ENCODE results near the gene KCNJ9. TPM values are rescaled to one million over a fixed set of nuclear protein-coding genes. Genes with fewer than 3 reads are reported as not detected.

Gene KCNJ9
- total RNA-seq, 2 donors from 2014 or later: 0.51 TPM; not detected in 1

- H3K4me3 ChIP-seq: no peak overlapping the region
- H3K9me3 ChIP-seq: no peaks in the 10 kb centered on the region
- no peak for DNase-seq (ENCODE audit: low spot score)
- peaks cover 12% of the 10 kb centered on the region for H3K4me1 ChIP-seq (replicated peaks)
- peak overlapping the region; percentile 87 to 97 for H3K27ac ChIP-seq
- no peaks in the 10 kb centered on the region for H3K27me3 ChIP-seq (replicated peaks; ENCODE audit: insufficient read depth)
- WGBS: 98% methylated on average over 2 of the region's 2 CpGs
- intact Hi-C loops (cut with DNase I): loop anchor here (1.0 to 5.0 kb wide), 4 partner anchors 119 to 277 kb away; no protein-coding TSS in a partner anchor
- H3K36me3 ChIP-seq: no peaks in the 10 kb centered on the region
- TF ChIP-seq POLR2A (IDR thresholded peaks at IDR 0.05) (no peak), CTCF (IDR thresholded peaks at IDR 0.05) (no peak), POLR2AphosphoS5 (IDR thresholded peaks at IDR 0.05) (no peak)
These were observed 18.5 kb downstream of the KCNJ9 start for GRCh38 chr1:160099716-160100375.

DNA sequence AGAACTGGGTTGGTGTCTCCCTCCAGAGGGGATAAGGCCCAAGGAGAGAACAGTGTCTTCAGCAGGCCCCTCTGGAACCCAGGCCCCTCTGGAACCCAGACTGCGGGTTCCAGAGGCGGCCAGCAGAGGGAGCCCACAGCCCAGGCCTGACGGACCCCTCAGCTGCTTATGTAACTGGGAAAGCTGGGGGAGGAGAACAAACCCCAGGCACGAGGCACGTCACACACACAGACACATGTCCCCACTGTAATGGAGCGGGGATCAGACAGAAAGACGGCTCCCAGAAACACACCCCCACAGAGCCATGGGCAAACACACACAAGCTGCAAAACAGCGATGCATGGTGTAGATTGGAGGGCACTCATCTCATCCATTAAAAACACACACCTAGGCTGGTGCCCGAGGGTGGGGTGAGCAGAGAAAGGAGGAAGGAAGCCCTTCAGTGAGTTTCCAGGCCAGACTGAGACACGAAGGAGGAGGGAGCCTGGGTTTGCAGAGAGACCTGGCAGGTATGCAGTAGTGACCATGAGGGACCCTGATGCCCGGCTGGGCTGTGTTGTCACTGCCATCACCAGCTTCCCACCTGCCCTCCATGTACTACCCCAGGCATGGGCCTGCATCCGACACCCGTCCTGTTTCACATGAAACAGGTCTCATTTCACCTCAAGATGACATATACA is 19.8 kb downstream of the KCNJ9 start:
- Histone ChIP-seq H3K4me3 (no peak overlapping the region), H3K9me3 (no peaks in the 10 kb centered on the region), H3K36me3 (no peaks in the 10 kb centered on the region), H3K4me1 (replicated peaks) (peaks cover 12% of the 10 kb centered on the region), H3K27me3 (replicated peaks; ENCODE audit: insufficient read depth) (no peaks in the 10 kb centered on the region), H3K27ac (peak overlapping the region; percentile 67 to 87)
- intact Hi-C loops (cut with DNase I): loop anchor here (5.0 kb wide), 3 partner anchors 151 to 276 kb away; no protein-coding TSS in a partner anchor
- 24% methylated on average over 13 of the region's 13 CpGs for WGBS
- peak; percentile 83 to 95 (median 94) for TF ChIP-seq CTCF (IDR thresholded peaks at IDR 0.05)
- TF ChIP-seq POLR2A (IDR thresholded peaks at IDR 0.05): no peak
- peak; percentile 71 for TF ChIP-seq POLR2AphosphoS5 (IDR thresholded peaks at IDR 0.05)
- DNase-seq (ENCODE audit: low spot score): peak; percentile 61

GRCh38 chr1:160101717-160102522 is 20.6 kb downstream of the KCNJ9 start:
- Histone ChIP-seq H3K36me3 (no peaks in the 10 kb centered on the region), H3K4me1 (replicated peaks) (peaks cover 12% of the 10 kb centered on the region), H3K27me3 (replicated peaks; ENCODE audit: insufficient read depth) (no peaks in the 10 kb centered on the region), H3K4me3 (no peak overlapping the region), H3K27ac (peak overlapping the region; percentile 67 to 87), H3K9me3 (no peaks in the 10 kb centered on the region)
- no peak for DNase-seq (ENCODE audit: low spot score)
- intact Hi-C loops (cut with DNase I): loop anchor here (2.0 to 5.0 kb wide), 4 partner anchors 91 to 275 kb away; no protein-coding TSS in a partner anchor
- TF ChIP-seq POLR2A (IDR thresholded peaks at IDR 0.05) (no peak), CTCF (IDR thresholded peaks at IDR 0.05) (no peak), POLR2AphosphoS5 (IDR thresholded peaks at IDR 0.05) (no peak)
- 63% methylated on average over 9 of the region's 9 CpGs for WGBS

GRCh38 chr1:160103658-160104408 is 22.5 kb downstream of the KCNJ9 start:
- H3K36me3 ChIP-seq: no peaks in the 10 kb centered on the region
- H3K27me3 ChIP-seq (replicated peaks; ENCODE audit: insufficient read depth): no peaks in the 10 kb centered on the region
- TF ChIP-seq CTCF (IDR thresholded peaks at IDR 0.05) (no peak), POLR2AphosphoS5 (IDR thresholded peaks at IDR 0.05) (no peak), POLR2A (IDR thresholded peaks at IDR 0.05) (no peak)
- no peaks in the 10 kb centered on the region for H3K9me3 ChIP-seq
- no peak for DNase-seq (ENCODE audit: low spot score)
- no peak overlapping the region for H3K4me3 ChIP-seq
- peaks cover 8% of the 10 kb centered on the region for H3K4me1 ChIP-seq (replicated peaks)
- 31% methylated on average over 6 of the region's 6 CpGs for WGBS
- intact Hi-C loops (cut with DNase I): loop anchor here (2.0 to 5.0 kb wide), 4 partner anchors 89 to 273 kb away; no protein-coding TSS in a partner anchor
- no peak overlapping the region for H3K27ac ChIP-seq
